GM12892 (cell line): Measurements from ENCODE around the gene CLSTN1.

Source experiments
- DNase-seq: peaks from one replicate; pipeline ENCODE4 v3.0.0; 2011; ENCODE audit not compliant: insufficient read length
- FAIRE-seq: peaks from 2 replicates; lab custom pipeline; 2011; peaks lifted over from hg19 to GRCh38; lab: Jason Lieb, UNC
- POLR2A ChIP-seq: IDR thresholded peaks from 2 replicates; pipeline ENCODE4 v1.6.1; 2011; ENCODE audit warnings: low read depth, low read length, control low read depth
- POLR2AphosphoS5 ChIP-seq: IDR thresholded peaks from 2 replicates; pipeline ENCODE4 v1.6.1; 2011; ENCODE audit warnings: low read depth, low read length, control low read depth
- TAF1 ChIP-seq: IDR thresholded peaks from 2 replicates; pipeline ENCODE4 v1.6.1; 2011; ENCODE audit warnings: low read depth, mild to moderate bottlenecking, control low read depth, low read length, borderline replicate concordance

Gene CLSTN1

GRCh38 chr1:9782116-9782751, 41.5 kb downstream of the CLSTN1 start:
- DNase-seq (no peak), FAIRE-seq (no peak)
- TF ChIP-seq POLR2AphosphoS5: no peak
- no peak for TF ChIP-seq TAF1
- TF ChIP-seq POLR2A: no peak

- DNase-seq (no peak), FAIRE-seq (no peak)
- TF ChIP-seq TAF1 (no peak), POLR2AphosphoS5 (no peak), POLR2A (no peak)
These were observed 43.1 kb downstream of the CLSTN1 start for GRCh38 chr1:9780554-9781110.

GRCh38 chr1:9778905-9779304, 44.9 kb downstream of the CLSTN1 start:
- TF ChIP-seq POLR2AphosphoS5 (no peak), TAF1 (no peak), POLR2A (no peak)
- FAIRE-seq: no peak
- no peak for DNase-seq

- FAIRE-seq: no peak
- TF ChIP-seq POLR2AphosphoS5 (no peak), TAF1 (no peak), POLR2A (no peak)
- DNase-seq: no peak
These were observed 47.1 kb downstream of the CLSTN1 start for GRCh38 chr1:9776685-9777084.

GRCh38 chr1:9774712-9775679, 48.8 kb downstream of the CLSTN1 start:
- TF ChIP-seq TAF1 (no peak), POLR2AphosphoS5 (no peak), POLR2A (no peak)
- FAIRE-seq: no peak
- no peak for DNase-seq

GRCh38 chr1:9770298-9770697, 53.5 kb downstream of the CLSTN1 start:
- FAIRE-seq (no peak), DNase-seq (no peak)
- no peak for TF ChIP-seq TAF1
- no peak for TF ChIP-seq POLR2A
- no peak for TF ChIP-seq POLR2AphosphoS5

- DNase-seq (no peak), FAIRE-seq (no peak)
- TF ChIP-seq POLR2A (no peak), TAF1 (no peak)
These were observed 54.8 kb downstream of the CLSTN1 start for GRCh38 chr1:9768983-9769382.

- FAIRE-seq (no peak), DNase-seq (no peak)
- no peak for TF ChIP-seq POLR2A
- no peak for TF ChIP-seq POLR2AphosphoS5
- TF ChIP-seq TAF1: no peak
These were observed 55.6 kb downstream of the CLSTN1 start for GRCh38 chr1:9767964-9768668.

GRCh38 chr1:9766759-9767442, 56.9 kb downstream of the CLSTN1 start:
- no peak for TF ChIP-seq TAF1
- TF ChIP-seq POLR2AphosphoS5: no peak
- TF ChIP-seq POLR2A: no peak
- FAIRE-seq (no peak), DNase-seq (no peak)

- TF ChIP-seq POLR2A (no peak), POLR2AphosphoS5 (no peak), TAF1 (no peak)
- DNase-seq (no peak), FAIRE-seq (peak; percentile 36)
These were observed 59.2 kb downstream of the CLSTN1 start for GRCh38 chr1:9764550-9764949.
